Sigmoid colon (tissue), 7 donors: Measurements from ENCODE around the gene SDE2. TPM values are rescaled to one million over a fixed set of nuclear protein-coding genes. Genes with fewer than 3 reads are reported as not detected.
"Not testable (repeated sequence)": the region's sequence is repeated elsewhere in the genome, so short reads cannot be mapped to it uniquely, and the experiment has no call there.

Source experiments
- DNase-seq: peaks from one replicate; pipeline ENCODE4 v3.0.0-alpha.2; 2019
- H3K27ac ChIP-seq, 4 donors: fragments of 200-600 bp; sonication (generic); one replicate each; pipeline ENCODE4 v1.5.1; 2016 to 2019; ENCODE audit warnings: mild to moderate bottlenecking in 1 of 4
- H3K27me3 ChIP-seq, 3 donors: fragments of 200-600 bp; sonication (generic); one replicate each; pipeline ENCODE4 v1.5.1; 2019; ENCODE audit warnings: mild to moderate bottlenecking in 1 of 3
- H3K36me3 ChIP-seq, 4 donors: fragments of 200-600 bp; sonication (generic); one replicate each; pipeline ENCODE4 v1.5.1; 2016 to 2019
- H3K4me1 ChIP-seq, 4 donors: fragments of 200-600 bp; sonication (generic); one replicate each; pipeline ENCODE4 v1.5.1; 2017 to 2019
- H3K4me3 ChIP-seq, 4 donors: fragments of 200-600 bp; sonication (generic); one replicate each; pipeline ENCODE4 v1.5.1; 2017 to 2019; ENCODE audit warnings: mild to moderate bottlenecking in 2 of 4, moderate library complexity in 1 of 4
- H3K9me3 ChIP-seq, 4 donors: fragments of 200-600 bp in 3 of 4; sonication (generic) in 3 of 4; one replicate each; pipeline versions ENCODE4 v1.5.1 to v1.6.1; 2013 to 2019
- EP300 ChIP-seq, 4 donors: sonication (generic); formaldehyde crosslinking; IDR thresholded peaks; one replicate each; pipeline ENCODE4 v1.6.1; 2017; ENCODE audit warnings: antibody characterized with exemption in 4 of 4
- POLR2A ChIP-seq, 2 donors: fragments of 450-650 bp; IDR thresholded peaks; one replicate each; pipeline ENCODE4 v1.6.1; 2016; ENCODE audit warnings: antibody characterized with exemption in 2 of 2, mild to moderate bottlenecking in 2 of 2, moderate library complexity in 2 of 2
- POLR2AphosphoS5 ChIP-seq, 4 donors: sonication (generic); formaldehyde crosslinking; IDR thresholded peaks; one replicate each; pipeline ENCODE4 v1.6.1; 2017; ENCODE audit warnings: antibody characterized with exemption in 4 of 4
- WGBS, 2 donors: extraction: QIAGEN DNeasy Blood & Tissue Kit; methylation state at CpG; one replicate each; pipeline ENCODE4 v1.1.7; 2013; 5-methylcytosine and 5-hydroxymethylcytosine counted together
- intact Hi-C: fragments of 100-400 bp; cut with DNase I; formaldehyde crosslinking; loops from one replicate; pipeline ENCODE4 v1.15.1; 2023
- polyA plus RNA-seq, 3 donors: library from polyadenylated mRNA; stranded (reverse); fragments of 200-250 nt; gene quantifications; one replicate each; pipeline ENCODE4 v1.2.3, GENCODE V29; 2013
- total RNA-seq, 4 donors: library from RNA; depleted of rRNA; stranded (reverse); fragments of >200 nt; gene quantifications; one replicate each; pipeline ENCODE4 v1.1.0, GENCODE V29; 2016
- TF ChIP-seq, protein P1 (sequence below), 4 experiments: fragments of 450-650 bp in 3 of 4; fragments of 200-600 bp in 1 of 4; IDR thresholded peaks; one replicate each; pipeline ENCODE4 v1.5.1; 2016 to 2019; ENCODE audit warnings: antibody characterized with exemption in 4 of 4, mild to moderate bottlenecking in 3 of 4, moderate library complexity in 2 of 4
- donor health status: healthy with polysubstance abuse.
- donor health status: Bipolar disorder and iron deficiency.
- donor health status: healthy.

The SDE2 gene
- total and polyA plus RNA-seq, 7 donors: 9.0 to 21.9 (median 12.7) TPM

DNA sequence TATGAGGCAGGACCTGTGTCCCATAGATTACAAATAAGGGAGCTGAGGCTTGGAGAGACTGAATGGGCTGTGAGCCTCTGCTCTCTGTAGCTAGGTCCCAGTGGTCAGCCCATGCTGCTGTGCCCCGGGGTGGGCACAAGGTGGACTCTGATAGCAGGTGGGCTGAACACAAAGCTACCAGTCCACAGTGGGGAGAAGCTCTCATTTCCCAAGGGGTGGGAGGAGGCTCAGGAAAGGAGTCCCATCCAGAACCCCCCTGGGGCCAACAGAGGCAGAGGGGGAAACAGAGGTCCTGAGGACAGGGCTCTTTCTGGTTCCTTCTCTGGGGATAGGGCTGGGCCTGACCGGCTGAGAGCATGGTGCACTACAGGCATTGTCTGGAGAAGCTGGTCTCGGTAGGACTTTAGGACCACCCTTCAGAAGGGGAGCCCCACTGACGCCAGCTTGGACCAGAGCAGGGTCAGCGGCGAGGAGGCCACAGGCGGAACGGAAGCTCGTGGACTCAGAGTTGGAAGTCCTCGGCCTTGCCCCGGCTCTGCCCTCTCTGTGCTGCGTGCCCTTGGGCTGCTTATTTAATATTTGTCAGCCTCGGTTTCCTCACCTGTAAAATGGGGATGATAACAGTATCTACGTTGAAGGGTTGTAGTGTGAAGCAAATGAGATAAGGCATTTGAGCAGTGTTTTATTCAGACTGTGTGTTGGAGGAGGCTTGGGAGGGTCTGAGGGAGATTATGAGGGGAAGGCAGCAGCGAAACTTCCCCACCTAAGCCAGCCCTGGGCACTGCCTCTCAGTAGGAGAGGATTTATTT lies 26.6 kb downstream of the SDE2 start:
- Histone ChIP-seq H3K4me1 (peaks cover 0 to 7% (median 4%) of the 10 kb centered on the region in 4 donors), H3K36me3 (peaks cover 0 to 6% (median 0%) of the 10 kb centered on the region in 4 donors), H3K27me3 (no peaks in the 10 kb centered on the region), H3K27ac (no peak overlapping the region), H3K4me3 (no peak overlapping the region), H3K9me3 (no peaks in the 10 kb centered on the region)
- DNase-seq: peak; percentile 58
- intact Hi-C loops: no loop called here
- TF ChIP-seq EP300 (IDR thresholded peaks at IDR 0.05) (no peak), POLR2AphosphoS5 (IDR thresholded peaks at IDR 0.05) (no peak), POLR2A (IDR thresholded peaks at IDR 0.05) (no peak)
- TF ChIP-seq, protein P1, sequence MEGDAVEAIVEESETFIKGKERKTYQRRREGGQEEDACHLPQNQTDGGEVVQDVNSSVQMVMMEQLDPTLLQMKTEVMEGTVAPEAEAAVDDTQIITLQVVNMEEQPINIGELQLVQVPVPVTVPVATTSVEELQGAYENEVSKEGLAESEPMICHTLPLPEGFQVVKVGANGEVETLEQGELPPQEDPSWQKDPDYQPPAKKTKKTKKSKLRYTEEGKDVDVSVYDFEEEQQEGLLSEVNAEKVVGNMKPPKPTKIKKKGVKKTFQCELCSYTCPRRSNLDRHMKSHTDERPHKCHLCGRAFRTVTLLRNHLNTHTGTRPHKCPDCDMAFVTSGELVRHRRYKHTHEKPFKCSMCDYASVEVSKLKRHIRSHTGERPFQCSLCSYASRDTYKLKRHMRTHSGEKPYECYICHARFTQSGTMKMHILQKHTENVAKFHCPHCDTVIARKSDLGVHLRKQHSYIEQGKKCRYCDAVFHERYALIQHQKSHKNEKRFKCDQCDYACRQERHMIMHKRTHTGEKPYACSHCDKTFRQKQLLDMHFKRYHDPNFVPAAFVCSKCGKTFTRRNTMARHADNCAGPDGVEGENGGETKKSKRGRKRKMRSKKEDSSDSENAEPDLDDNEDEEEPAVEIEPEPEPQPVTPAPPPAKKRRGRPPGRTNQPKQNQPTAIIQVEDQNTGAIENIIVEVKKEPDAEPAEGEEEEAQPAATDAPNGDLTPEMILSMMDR (IDR thresholded peaks at IDR 0.05): no peak
- WGBS, 2 donors: 81 to 91% methylated on average over 15 of the region's 15 CpGs

DNA sequence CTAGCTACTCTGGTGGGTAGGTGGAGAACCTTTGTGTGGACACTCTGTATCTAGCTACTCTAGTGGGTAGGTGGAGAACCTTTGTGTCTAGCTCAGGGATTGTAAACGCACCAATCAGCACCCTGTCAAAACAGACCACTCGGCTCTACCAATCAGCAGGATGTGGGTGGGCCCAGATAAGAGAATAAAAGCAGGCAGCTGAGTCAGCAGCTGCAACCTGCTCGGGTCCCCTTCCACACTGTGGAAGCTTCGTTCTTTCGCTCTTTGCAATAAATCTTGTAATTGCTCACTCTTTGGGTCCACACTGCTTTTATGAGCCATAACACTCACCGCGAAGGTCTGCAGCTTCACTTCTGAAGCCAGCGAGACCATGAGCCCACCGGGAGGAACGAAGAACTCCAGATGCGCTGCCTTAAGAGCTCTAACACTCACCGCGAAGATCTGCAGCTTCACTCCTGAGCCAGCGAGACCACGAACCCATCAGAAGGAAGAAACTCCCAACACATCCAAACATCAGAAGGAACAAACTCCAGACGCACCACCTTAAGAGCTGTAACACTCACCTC lies 28.5 kb downstream of the SDE2 start:
- WGBS, 2 donors: 79 to 89% methylated on average over 16 of the region's 16 CpGs

DNA sequence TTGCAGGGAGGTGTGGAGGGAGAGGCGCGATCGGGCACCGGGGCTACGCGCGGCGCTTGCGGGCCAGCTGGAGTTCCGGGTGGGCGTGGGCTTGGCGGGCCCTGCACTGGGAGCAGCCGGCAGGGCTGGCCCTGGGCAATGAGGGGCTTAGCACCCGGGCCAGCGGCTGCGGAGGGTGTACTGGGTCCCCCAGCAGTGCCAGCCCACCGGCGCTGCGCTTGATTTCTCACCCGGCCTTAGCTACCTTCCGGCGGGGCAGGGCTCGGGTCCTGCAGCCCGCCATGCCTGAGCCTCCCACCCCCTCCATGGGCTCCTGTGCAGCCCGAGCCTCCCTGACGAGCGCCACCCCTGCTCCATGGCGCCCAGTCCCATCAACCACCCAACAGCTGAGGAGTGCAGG lies 29.4 kb downstream of the SDE2 start:
- peak; percentile 17 for DNase-seq
- intact Hi-C loops, H3K9me3 ChIP-seq: not testable (repeated sequence)

More for the DNA sequence above, 28.5 kb downstream of the SDE2 start:
- H3K27me3 ChIP-seq, intact Hi-C loops, H3K9me3 ChIP-seq, H3K27ac ChIP-seq, H3K4me3 ChIP-seq, H3K4me1 ChIP-seq, DNase-seq, H3K36me3 ChIP-seq: not testable (repeated sequence)

GRCh38 chr1:225965231-225965630 lies 33.9 kb downstream of the SDE2 start:
- peak; percentile 7 for DNase-seq
- intact Hi-C loops: no loop called here

More for the DNA sequence above, 29.4 kb downstream of the SDE2 start:
- H3K4me3 ChIP-seq, H3K4me1 ChIP-seq, H3K27ac ChIP-seq, H3K27me3 ChIP-seq, H3K36me3 ChIP-seq: not testable (repeated sequence)
- WGBS, 2 donors: 94 to 95% methylated on average over 28 of the region's 28 CpGs

GRCh38 chr1:225963735-225964530 lies 35.2 kb downstream of the SDE2 start:
- intact Hi-C loops: no loop called here
- TF ChIP-seq, protein P1 (IDR thresholded peaks at IDR 0.05): no peak
- TF ChIP-seq POLR2AphosphoS5 (IDR thresholded peaks at IDR 0.05) (no peak), POLR2A (IDR thresholded peaks at IDR 0.05) (no peak), EP300 (IDR thresholded peaks at IDR 0.05) (no peak)
- H3K4me3 ChIP-seq: no peak overlapping the region
- H3K27me3 ChIP-seq: peaks cover 0 to 12% (median 0%) of the 10 kb centered on the region in 3 donors
- H3K4me1 ChIP-seq: peaks cover 0 to 4% (median 0%) of the 10 kb centered on the region in 4 donors
- WGBS, 2 donors: 91 to 94% methylated on average over 15 of the region's 15 CpGs
- H3K27ac ChIP-seq: no peak overlapping the region
- peak; percentile 43 for DNase-seq
- no peaks in the 10 kb centered on the region for H3K9me3 ChIP-seq
- H3K36me3 ChIP-seq: no peaks in the 10 kb centered on the region

More at GRCh38 chr1:225965231-225965630, 33.9 kb downstream of the SDE2 start:
- Histone ChIP-seq H3K27ac (no peak overlapping the region), H3K4me1 (peaks cover 0 to 4% (median 0%) of the 10 kb centered on the region in 4 donors), H3K9me3 (no peaks in the 10 kb centered on the region), H3K27me3 (peaks cover 0 to 12% (median 0%) of the 10 kb centered on the region in 3 donors), H3K36me3 (no peaks in the 10 kb centered on the region), H3K4me3 (no peak overlapping the region)
- TF ChIP-seq, protein P1 (IDR thresholded peaks at IDR 0.05): no peak
- TF ChIP-seq EP300 (IDR thresholded peaks at IDR 0.05): no peak
- no peak for TF ChIP-seq POLR2A (IDR thresholded peaks at IDR 0.05)
- TF ChIP-seq POLR2AphosphoS5 (IDR thresholded peaks at IDR 0.05): no peak
- 77 to 86% methylated on average over 5 of the region's 5 CpGs for WGBS, 2 donors
